Fibroblast of peridontal ligament (primary cell): Measurements from ENCODE around the gene PGGHG.
"Not testable (repeated sequence)": the region's sequence is repeated elsewhere in the genome, so short reads cannot be mapped to it uniquely, and the experiment has no call there.

ENCODE experiments used
- DNase-seq: peaks from one replicate; pipeline ENCODE4 v3.0.0-alpha.2; 2010; ENCODE audit errors: extremely low read depth

PGGHG gene

GRCh38 chr11:313787-314553, 25.0 kb downstream of the PGGHG start, which contains the start of gene IFITM1:
IFITM1 (plus strand) TSS chr11:314040; CDS start chr11:314171, 131 bp downstream.
- peak; percentile 92 for DNase-seq

DNA sequence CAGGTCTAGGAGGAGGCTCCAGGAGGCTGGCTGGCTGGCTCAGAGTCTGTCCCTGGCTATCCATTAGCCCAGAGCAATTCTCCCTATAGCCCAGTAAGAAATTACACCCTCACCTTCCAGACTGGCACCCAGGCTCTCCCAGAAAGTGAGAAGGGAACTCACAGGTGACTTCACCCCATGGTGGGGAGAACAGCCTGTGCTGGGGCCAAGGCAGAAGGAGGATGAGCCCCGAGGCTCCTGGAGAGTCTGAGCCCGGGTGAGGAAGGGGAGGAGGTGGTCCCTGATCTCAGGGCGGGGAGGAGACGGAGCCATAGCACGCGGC, 25.6 kb downstream of the PGGHG start:
- not testable (repeated sequence) for DNase-seq

GRCh38 chr11:315051-315481, 26.1 kb downstream of the PGGHG start:
- no peak for DNase-seq

- DNase-seq: no peak
Measured at GRCh38 chr11:315516-315994, 26.6 kb downstream of the PGGHG start.

GRCh38 chr11:316031-316701, 27.2 kb downstream of the PGGHG start:
- DNase-seq: no peak

GRCh38 chr11:316891-317301, 28.0 kb downstream of the PGGHG start:
- no peak for DNase-seq

DNA sequence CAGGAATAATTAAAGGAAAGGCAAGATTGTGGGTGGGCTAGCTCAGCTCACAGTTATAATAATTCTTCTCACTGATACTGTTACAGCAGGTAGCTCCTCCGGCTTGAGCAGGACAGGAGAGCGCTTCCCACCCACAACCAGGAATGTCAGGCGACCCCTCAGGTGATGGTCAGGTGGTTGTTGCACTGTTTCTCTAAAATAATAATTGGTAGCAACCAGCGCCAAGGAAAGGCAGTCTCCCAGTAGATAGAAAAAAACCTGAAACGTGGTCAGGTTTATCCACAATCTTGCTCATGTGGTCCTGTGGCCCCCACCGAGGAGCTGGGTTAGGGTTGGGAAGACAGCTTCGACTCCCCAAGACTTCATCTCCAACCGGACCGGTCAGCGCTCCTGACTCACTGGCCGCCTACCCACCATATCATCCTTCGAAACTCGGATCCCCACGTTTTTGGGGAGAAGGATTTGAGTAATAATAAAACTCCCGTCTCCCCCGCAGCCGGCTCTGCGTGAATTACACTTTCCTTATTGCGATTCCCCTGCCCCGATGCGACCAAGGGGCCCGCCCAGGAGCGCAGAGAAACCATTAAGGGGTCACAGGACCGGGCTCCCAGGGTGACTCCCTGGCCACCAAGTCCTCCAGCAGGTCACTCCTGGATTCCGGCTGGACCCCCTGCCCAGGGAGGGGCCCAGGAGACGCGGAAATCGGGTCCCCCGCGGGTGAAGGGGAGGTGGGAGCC, 28.9 kb downstream of the PGGHG start:
- not testable (repeated sequence) for DNase-seq

- DNase-seq: not testable (repeated sequence)
Measured at GRCh38 chr11:318405-319120, 29.6 kb downstream of the PGGHG start.

GRCh38 chr11:319121-319887, 30.4 kb downstream of the PGGHG start:
- DNase-seq: not testable (repeated sequence)

- DNase-seq: not testable (repeated sequence)
Measured at GRCh38 chr11:319888-320273, 31.0 kb downstream of the PGGHG start.

GRCh38 chr11:324156-324555, 35.2 kb downstream of the PGGHG start:
- no peak for DNase-seq

DNA sequence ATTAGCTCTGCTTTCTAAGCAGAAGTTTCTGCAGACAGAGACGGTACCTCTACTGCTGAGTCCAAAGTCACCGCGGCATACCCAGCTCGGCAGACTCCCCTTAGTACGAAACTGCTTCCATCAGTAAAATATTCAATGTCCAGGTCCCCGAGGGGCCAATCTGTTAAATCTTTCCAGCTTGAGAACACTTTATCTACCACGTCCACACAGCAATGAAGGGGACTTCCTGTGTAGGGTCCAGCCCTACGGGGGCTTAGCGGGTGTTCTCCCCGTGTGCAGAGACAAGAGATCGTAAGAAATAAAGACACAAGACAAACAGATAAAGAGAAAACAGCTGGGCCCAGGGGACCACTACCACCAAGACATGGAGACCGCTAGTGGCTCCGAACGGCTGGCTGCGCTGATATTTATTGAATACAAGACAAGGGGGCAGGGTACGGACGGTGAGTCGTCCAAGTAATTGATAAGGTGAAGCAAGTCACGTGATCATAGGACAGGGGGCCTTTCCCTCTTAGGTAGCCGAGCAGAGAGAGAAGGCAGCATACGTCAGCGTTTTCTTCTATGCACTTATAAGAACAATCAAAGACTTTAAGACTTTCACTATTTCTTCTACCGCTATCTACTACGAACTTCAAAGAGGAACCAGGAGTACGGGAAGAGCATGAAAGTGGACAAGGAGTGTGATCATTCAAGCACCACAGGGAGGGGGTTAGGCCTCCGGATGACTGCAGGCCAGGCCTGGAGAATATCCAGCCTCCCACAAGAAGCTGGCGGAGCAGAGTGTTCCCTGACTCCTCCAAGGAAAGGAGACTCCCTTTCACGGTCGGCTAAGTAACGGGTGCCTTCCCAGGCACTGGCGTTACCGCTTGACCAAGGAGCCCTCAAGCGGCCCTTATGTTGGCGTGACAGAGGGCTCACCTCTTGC, 35.9 kb downstream of the PGGHG start:
- not testable (repeated sequence) for DNase-seq

DNA sequence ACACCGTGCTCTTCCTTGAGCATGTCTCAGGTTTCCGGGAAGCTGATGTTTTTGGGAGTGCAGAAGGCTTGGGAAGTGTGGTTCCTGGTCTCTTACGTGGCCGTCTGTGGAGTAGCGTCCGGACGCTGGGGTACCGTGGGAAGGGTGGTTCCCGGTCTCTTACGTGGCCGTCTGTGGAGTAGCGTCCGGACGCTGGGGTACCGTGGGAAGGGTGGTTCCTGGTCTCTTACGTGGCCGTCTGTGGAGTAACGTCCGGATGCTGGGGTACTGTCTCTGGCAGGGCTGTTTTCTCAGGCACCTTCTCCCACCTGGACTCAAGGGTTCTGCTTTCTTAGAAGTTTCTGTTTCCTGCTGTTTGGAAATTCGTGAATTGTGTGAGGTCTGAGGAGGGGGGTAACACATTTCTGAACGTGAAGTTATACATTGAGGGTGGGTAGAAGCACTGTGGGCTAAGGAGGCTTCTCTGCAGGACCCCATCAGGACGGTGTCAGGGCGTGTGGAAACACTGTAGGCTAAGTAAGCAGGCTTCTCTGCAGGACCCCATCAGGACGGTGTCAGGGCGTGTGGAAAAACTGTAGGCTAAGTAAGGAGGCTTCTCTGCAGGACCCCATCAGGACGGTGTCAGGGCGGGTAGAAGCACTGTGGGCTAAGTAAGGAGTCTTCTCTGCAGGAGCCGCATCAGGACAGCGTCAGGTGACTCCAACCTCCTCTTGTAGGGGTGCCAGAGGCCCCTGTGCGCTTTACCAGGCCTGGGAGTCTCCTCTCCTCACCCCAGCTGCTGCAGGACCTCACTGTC, 37.1 kb downstream of the PGGHG start:
- no peak for DNase-seq

DNA sequence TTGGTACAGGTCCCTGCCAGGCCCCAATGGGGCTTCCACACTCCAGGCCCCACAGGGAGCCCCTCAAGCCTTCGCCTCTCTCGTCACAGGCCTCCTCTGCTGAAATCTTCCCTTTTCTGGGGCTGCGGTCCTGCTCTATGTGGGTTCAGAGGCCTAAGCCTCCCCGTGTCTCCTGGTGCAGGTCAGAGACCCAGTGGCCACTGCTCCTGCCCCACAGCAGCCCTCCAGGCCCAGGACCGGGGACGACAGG, 37.6 kb downstream of the PGGHG start:
- DNase-seq: no peak

GRCh38 chr11:326842-327580, 38.1 kb downstream of the PGGHG start:
- DNase-seq: no peak

DNA sequence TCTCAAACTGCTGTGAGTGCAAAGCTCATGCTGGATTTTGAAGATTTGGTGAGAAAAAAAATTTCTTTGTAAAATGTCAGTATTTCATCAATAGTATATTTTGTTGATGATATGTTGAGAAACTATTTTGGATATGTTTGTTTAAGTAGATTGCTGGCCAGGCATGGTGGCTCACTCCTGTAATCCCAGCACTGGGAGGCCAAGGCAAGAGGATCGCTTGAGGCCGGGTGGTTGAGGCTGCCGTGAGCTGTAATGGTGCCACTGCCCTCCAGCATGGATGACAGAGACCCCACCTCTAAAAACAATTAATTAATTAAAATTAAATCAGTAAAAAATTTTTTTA, 38.6 kb downstream of the PGGHG start:
- DNase-seq: no peak

- no peak for DNase-seq
Measured at GRCh38 chr11:328012-328411, 39.1 kb downstream of the PGGHG start.

- not testable (repeated sequence) for DNase-seq
Measured at GRCh38 chr11:328516-329100, 39.7 kb downstream of the PGGHG start.

DNA sequence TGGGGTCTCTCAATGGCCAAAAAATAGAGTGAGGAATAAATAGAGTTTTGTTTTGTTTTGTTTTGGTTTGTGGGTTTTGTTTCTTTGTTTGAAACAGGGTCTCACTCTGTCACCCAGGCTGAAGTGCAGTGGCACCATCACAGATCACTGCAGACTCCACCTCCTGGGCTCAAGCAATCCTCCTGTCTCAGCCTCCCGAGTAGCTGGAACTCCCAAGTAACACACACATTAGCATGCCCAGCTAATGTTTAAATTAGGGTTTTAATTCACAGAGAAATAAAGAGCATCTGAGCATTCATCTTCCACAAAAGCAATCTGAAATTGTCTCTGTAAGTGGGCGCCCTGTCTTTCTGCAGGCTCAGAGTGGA, 40.9 kb downstream of the PGGHG start:
- no peak for DNase-seq
